ENCODE results near the gene PTTG2. TPM values are rescaled to one million over a fixed set of nuclear protein-coding genes. Genes with fewer than 3 reads are reported as not detected.

Gene PTTG2
- total RNA-seq, 1 experiment from 2014 or later = not detected

DNA sequence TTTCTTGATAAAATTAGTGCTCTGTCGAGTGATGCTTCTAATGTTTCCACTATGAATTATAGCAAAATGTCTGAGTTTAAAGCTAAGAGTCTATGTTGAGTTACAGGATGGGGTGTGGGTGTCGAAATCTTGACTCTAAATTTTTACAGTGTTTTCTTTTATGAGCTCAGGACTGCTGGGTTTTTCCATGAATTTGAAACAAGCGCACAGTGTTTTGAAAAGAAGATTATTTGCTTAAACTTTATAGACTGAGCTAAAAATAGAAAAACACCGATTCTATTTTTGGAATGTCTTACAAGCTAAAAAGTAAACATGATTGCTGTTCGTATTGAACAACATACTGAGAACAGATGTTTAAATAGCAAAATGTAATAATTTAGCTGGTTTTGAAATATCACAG is 7.5 kb downstream of the PTTG2 start:
- no TSS peak for BruUV-seq (replicated peaks)
- Mint-ChIP-seq H3K4me3 (ENCODE audit: low read depth, unreplicated experiment) (no peak overlapping the region), H3K27ac (ENCODE audit: unreplicated experiment) (no peak overlapping the region), H3K9me3 (ENCODE audit: low read depth, unreplicated experiment) (peaks cover 3% of the 10 kb centered on the region), H3K4me1 (ENCODE audit: low read depth, unreplicated experiment) (no peaks in the 10 kb centered on the region), H3K36me3 (ENCODE audit: insufficient read depth, unreplicated experiment) (no peaks in the 10 kb centered on the region), H3K27me3 (ENCODE audit: unreplicated experiment) (no peaks in the 10 kb centered on the region)
- CTCF ChIA-PET = interaction anchor here (1.3 kb wide), 1 partner anchor 14 kb away, joined by 3 read pairs; no protein-coding TSS in a partner anchor
- TF ChIP-seq, protein P1, sequence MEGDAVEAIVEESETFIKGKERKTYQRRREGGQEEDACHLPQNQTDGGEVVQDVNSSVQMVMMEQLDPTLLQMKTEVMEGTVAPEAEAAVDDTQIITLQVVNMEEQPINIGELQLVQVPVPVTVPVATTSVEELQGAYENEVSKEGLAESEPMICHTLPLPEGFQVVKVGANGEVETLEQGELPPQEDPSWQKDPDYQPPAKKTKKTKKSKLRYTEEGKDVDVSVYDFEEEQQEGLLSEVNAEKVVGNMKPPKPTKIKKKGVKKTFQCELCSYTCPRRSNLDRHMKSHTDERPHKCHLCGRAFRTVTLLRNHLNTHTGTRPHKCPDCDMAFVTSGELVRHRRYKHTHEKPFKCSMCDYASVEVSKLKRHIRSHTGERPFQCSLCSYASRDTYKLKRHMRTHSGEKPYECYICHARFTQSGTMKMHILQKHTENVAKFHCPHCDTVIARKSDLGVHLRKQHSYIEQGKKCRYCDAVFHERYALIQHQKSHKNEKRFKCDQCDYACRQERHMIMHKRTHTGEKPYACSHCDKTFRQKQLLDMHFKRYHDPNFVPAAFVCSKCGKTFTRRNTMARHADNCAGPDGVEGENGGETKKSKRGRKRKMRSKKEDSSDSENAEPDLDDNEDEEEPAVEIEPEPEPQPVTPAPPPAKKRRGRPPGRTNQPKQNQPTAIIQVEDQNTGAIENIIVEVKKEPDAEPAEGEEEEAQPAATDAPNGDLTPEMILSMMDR (IDR thresholded peaks at IDR 0.05; ENCODE audit: unreplicated experiment) = no peak
- no peak for DNase-seq
- intact Hi-C loops (cut with micrococcal nuclease; ENCODE audit: unreplicated experiment) = no loop called here

DNA sequence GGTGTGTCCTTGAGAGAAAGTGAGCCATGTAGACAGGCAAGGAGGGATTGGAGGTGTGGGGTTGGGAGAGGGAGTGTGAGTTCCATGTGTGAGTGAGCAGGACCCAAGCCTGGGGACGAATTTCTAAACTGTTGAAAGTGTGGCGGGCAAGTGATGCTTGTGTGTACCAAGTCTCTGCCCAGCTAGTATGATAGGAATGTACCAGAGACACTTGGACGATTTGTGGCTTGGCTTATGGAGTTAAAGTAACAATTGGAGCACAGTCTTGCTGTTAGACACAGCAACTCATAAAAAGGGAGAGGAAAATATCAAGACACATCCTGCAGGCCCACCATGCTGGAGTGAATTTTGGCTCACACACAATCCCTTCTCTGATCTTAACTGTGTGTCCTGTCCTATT is 8.5 kb downstream of the PTTG2 start:
- no peak overlapping the region for H3K27ac Mint-ChIP-seq (ENCODE audit: unreplicated experiment)
- BruUV-seq (replicated peaks) = no TSS peak
- DNase-seq = no peak
- TF ChIP-seq, protein P1 (IDR thresholded peaks at IDR 0.05; ENCODE audit: unreplicated experiment) = no peak
- no peak overlapping the region for H3K4me3 Mint-ChIP-seq (ENCODE audit: low read depth, unreplicated experiment)
- CTCF ChIA-PET = no interaction called here
- H3K4me1 Mint-ChIP-seq (ENCODE audit: low read depth, unreplicated experiment) = peaks cover 7% of the 10 kb centered on the region
- intact Hi-C loops (cut with micrococcal nuclease; ENCODE audit: unreplicated experiment) = no loop called here
- no peaks in the 10 kb centered on the region for H3K36me3 Mint-ChIP-seq (ENCODE audit: insufficient read depth, unreplicated experiment)
- H3K27me3 Mint-ChIP-seq (ENCODE audit: unreplicated experiment) = no peaks in the 10 kb centered on the region
- peaks cover 3% of the 10 kb centered on the region for H3K9me3 Mint-ChIP-seq (ENCODE audit: low read depth, unreplicated experiment)

DNA sequence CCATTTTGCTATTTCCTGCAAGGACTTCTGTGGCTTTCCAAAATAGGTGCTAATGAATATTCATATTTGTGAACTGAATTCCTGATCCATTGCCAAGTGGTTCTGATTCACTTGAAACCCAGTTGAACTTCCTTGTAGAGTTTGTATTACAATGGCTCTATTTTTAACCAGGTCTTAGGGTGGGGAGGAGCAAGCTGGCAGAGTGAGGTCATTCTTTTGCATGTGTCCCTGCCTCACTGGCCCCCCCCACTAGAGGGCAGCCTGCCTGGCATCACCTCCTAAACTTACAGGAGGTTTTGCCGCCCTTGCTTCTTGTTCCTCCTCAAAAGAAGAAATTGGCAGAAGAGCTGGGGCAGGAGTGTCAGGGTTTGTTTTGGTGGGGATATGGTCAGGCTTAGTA is 10.5 kb downstream of the PTTG2 start:
- DNase-seq = peak; percentile 65
- intact Hi-C loops (cut with micrococcal nuclease; ENCODE audit: unreplicated experiment) = no loop called here
- no TSS peak for BruUV-seq (replicated peaks)
- CTCF ChIA-PET = no interaction called here
- TF ChIP-seq, protein P1 (IDR thresholded peaks at IDR 0.05; ENCODE audit: unreplicated experiment) = peak; percentile 39
- no peak overlapping the region for H3K27ac Mint-ChIP-seq (ENCODE audit: unreplicated experiment)
- peaks cover 7% of the 10 kb centered on the region for H3K4me1 Mint-ChIP-seq (ENCODE audit: low read depth, unreplicated experiment)
- H3K4me3 Mint-ChIP-seq (ENCODE audit: low read depth, unreplicated experiment) = no peak overlapping the region
- H3K9me3 Mint-ChIP-seq (ENCODE audit: low read depth, unreplicated experiment) = peaks cover 3% of the 10 kb centered on the region
- H3K27me3 Mint-ChIP-seq (ENCODE audit: unreplicated experiment) = no peaks in the 10 kb centered on the region
- no peaks in the 10 kb centered on the region for H3K36me3 Mint-ChIP-seq (ENCODE audit: insufficient read depth, unreplicated experiment)

DNA sequence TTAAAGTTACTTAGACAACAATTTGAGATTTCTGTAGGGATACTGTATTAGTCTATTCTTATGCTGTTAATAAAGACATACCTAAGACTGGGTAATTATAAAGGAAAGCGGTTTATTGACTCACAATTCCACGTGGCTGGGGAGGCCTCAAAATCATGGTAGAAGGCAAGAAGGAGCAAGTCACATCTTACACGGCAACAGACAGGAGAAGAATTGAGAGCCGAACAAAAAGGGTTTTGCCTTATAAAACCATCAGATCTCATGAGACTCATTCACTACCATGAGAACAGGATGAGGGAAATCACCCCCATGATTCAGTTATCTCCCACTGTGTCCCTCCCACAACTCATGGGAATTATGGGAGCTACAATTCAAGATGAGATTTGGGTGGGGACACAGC is 11.0 kb downstream of the PTTG2 start:
- Mint-ChIP-seq H3K27ac (ENCODE audit: unreplicated experiment) (no peak overlapping the region), H3K9me3 (ENCODE audit: low read depth, unreplicated experiment) (peaks cover 3% of the 10 kb centered on the region), H3K27me3 (ENCODE audit: unreplicated experiment) (no peaks in the 10 kb centered on the region), H3K4me1 (ENCODE audit: low read depth, unreplicated experiment) (peaks cover 7% of the 10 kb centered on the region), H3K4me3 (ENCODE audit: low read depth, unreplicated experiment) (no peak overlapping the region), H3K36me3 (ENCODE audit: insufficient read depth, unreplicated experiment) (no peaks in the 10 kb centered on the region)
- CTCF ChIA-PET = no interaction called here
- TF ChIP-seq, protein P1 (IDR thresholded peaks at IDR 0.05; ENCODE audit: unreplicated experiment) = no peak
- intact Hi-C loops (cut with micrococcal nuclease; ENCODE audit: unreplicated experiment) = no loop called here
- no TSS peak for BruUV-seq (replicated peaks)
- no peak for DNase-seq

All from Calu3 (cell line).